ENCODE results near the gene TPMT.

- no peak for TF ChIP-seq CTCF (IDR thresholded peaks at IDR 0.05; ENCODE audit: borderline replicate concordance, extremely low read depth, low read length, poor library complexity, severe bottlenecking)
- no peak for TF ChIP-seq EZH2 (IDR thresholded peaks at IDR 0.05; ENCODE audit: borderline replicate concordance, low read depth, low read length, severe bottlenecking)
Measured at GRCh38 chr6:18132346-18132745, 22.5 kb downstream of the TPMT start.

All from DND-41 (cell line).